HG02973 (cell line): ENCODE results near the gene DPP6.

Source experiments
- ATAC-seq: cut with Tn5 transposase; IDR thresholded peaks from one replicate; pipeline ENCODE4 v1.9.1; 2021; ENCODE audit warnings: moderate library complexity; ENCODE audit not compliant: unreplicated experiment

DPP6 gene

GRCh38 chr7:154330318-154330717 lies 278.1 kb downstream of the DPP6 start:
- ATAC-seq, result no peak

DNA sequence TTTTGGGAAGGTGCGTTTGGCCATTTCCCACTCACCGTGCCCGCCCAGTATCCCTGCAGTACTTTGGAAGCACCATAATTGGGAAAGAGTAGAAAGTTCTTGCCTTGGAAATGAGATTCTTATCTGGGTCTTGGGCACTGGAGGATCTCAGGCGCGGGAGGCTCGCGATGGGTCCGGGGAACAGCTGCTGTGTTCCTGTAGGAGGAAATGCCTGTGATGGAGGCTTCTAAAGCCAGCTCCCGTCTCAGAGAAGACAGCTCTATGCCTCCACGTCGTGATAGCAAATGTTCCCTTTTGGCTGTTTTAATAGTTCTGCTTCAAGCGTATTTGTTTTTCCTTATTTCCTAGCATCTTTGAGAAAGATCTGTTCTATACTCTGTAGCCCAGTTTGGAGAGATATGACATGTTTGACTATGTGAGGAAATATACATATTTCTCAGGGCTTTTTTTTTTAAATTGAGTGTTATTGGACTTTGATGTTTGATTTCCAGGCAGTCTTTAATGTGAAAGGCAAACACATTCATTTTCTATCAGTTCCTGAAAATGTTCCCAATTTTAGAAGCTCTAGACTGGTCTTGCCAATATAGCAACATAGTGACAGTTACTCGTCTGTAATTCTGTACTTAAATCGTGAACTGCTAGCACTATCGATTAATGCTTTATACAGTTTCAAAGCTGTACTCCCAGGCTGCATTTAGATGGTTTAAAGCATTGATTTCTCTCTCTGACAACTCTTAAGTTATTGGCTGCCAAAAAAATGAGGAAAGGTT lies 280.8 kb downstream of the DPP6 start:
- ATAC-seq, result no peak

GRCh38 chr7:154336295-154336694 lies 284.1 kb downstream of the DPP6 start:
- ATAC-seq, result no peak

DNA sequence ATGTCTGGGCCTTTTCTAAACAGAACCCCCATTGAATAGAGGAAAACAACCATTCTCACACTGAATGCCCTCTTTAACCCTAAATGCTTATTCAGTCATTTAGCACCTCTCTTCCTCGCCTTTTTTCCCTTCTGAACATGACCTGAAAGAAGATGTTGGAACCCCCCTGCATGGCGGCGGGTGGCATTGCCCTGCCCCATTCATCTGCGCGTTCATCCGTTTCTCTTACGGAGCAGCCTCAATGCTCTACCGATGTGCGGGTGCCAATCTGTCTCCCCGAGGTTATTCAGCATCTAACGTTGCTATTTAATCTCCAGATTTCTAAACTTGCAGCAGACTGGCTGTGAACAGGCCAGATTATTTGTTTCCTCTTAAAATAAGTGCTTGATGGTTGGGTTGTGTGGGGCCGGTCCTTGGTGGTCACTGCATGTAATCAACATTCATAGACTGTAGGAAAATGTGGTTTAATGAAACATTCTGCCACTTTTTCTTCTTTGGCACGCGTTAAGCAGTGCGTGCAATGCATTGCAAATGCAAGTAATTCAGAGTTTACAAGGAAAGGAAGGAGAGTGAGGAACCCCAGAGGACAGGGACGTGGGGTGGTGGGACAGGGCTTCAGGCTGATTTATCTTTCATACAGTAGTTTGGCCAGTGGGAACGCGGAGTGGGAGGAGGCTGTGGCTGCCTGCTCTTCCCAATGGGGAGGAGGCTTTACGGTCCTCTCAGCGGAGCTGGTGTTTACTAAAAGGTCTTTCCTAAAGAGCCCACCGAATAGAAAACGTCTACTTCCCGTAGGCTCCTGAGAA lies 286.7 kb downstream of the DPP6 start:
- ATAC-seq, result no peak

- no peak for ATAC-seq
Observed at GRCh38 chr7:154342971-154343633, 290.9 kb downstream of the DPP6 start.

GRCh38 chr7:154343778-154344412 lies 291.7 kb downstream of the DPP6 start:
- ATAC-seq, result no peak

GRCh38 chr7:154345093-154345492 lies 292.9 kb downstream of the DPP6 start:
- no peak for ATAC-seq

DNA sequence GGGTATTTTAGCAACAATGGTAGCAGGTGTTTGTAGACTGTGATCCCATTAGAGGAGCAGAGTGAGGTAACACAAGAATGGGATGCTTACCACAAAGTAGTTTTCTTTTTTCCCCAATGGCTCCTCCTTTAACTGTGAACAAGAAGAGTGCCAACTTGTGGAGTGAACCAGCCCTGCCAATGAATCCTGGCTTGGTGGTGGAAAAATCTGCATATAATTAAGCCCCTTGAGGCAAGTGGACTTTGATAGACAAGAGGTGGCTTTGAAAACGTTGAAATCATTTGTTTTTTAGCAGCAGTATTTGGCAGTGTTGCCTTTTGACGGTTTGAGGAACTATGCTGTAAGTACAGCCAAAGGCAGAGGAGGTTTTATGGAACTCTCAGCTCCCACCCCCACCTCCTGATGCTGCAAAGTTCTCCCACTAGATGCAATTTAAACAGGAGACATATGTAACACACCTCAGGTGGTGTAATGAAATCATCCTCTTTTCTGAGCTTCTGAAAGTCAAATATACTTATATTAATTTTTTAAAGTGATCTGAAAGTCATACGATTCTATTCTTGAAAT lies 295.6 kb downstream of the DPP6 start:
- ATAC-seq, result no peak

DNA sequence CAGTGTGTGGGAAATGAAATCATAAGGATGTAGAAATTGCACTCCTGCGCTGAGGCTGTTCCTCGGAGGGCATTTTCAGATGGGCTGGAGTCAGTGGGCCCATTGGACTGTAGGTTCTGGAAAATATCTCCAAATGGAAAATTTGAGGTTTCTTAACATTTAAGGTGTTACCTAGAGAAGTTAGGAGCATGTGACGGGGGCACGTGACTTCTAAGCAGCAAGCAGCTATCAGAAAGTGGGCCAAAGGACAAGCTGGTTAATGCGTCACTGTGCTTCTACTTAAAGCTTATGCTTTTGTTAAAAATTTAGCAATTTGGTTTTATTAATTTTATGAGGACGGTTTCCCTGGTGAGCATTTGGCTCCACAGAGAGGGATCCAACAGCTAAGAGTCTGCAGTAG lies 298.7 kb downstream of the DPP6 start:
- ATAC-seq, result no peak

DNA sequence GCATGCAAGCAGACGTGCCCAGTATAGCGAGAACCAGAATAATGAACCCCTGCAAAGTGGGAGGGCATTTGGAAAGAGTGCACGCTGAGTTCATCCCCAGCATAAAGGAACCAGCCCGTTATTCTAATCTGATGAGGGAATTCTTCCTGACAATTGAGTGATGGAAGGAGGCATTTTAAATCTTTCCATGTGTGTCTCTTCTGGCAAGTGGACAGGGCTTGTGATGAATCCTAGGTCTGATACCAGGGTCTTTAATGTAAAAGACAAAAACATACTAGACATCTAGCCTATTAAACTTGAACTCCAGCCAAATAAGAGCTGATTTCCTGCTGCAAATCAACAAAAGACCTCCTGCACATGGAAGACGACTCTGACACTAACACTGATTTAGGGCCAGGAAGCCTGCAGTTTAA lies 301.2 kb downstream of the DPP6 start:
- ATAC-seq, result no peak

DNA sequence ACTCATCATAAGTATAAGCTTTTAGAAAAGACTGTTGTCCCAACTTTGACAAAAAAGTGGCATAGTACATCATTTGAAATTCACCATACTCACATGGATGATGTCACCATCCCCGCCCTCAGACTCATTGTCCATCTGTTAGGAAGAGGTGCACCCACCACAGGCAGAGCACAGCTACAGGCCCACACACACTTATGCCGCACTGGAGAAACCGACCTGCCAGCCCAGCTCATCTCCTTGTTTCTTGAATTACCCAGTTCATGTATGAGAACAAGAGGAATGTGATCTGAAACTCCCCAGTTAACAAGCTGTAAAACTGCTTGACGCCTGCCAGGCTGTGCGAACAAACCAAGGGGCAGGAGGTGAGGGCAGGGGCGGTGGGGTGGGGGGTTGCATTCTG lies 312.0 kb downstream of the DPP6 start:
- no peak for ATAC-seq

- ATAC-seq, result no peak
Observed at GRCh38 chr7:154371424-154371823, 319.2 kb downstream of the DPP6 start.

- no peak for ATAC-seq
Observed at GRCh38 chr7:154372011-154372601, 319.9 kb downstream of the DPP6 start.

DNA sequence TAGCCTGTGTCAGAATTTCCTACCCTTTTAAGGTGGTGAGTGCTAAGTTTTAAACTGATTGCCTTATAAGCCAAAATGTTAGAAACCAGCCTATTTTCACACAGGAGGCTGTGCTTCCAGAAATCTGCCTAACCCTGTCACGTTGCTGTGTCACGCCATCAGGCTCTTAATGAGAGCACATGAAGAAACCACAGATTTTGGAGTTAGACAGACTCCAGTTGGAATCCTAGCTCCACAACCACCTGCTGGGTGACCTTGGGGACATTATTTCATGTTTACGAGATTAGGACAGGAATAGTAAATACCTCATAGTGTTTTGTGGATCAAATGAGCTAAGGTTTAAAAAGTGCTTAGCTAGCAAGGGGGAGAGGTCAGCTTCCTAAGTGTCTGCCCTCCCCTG lies 321.8 kb downstream of the DPP6 start:
- no peak for ATAC-seq

DNA sequence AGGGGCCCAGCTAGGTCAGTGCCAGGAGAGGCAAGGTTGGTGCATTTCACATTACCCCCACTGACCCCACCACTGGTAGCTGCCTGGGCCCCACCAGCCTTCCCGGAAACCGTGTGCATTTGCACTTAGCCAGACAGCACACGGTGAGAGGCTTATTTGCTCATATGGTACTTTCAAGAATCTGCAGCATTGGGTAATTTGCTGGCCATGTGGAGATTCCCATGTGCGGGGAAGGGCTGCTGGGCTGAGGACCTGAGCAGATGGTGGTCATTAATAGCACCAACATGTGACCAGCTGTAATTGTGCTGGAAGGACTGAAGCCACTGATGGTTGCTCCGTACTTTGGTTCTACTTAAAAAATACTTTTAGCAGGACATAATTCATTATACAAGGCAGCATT lies 323.8 kb downstream of the DPP6 start:
- no peak for ATAC-seq

DNA sequence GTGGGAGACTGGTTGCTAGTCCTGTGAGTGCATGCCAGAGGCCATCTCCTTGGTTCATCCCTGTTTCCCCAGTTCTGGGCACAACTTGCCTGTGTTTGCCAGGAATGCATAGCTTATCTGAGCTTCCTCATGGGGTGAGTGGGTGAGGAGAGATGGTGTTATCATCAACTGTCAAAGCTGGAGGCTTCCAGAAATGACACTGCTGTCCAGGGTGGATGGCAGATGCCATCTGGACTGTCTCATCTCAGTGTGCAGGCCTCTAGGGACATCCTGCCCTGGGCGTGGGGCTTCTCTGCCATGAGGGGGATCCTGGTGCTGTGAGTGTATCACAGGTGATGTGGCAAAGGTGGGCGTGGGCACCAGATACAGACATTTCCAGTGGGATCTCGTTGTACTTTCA lies 328.6 kb downstream of the DPP6 start:
- ATAC-seq, result no peak

DNA sequence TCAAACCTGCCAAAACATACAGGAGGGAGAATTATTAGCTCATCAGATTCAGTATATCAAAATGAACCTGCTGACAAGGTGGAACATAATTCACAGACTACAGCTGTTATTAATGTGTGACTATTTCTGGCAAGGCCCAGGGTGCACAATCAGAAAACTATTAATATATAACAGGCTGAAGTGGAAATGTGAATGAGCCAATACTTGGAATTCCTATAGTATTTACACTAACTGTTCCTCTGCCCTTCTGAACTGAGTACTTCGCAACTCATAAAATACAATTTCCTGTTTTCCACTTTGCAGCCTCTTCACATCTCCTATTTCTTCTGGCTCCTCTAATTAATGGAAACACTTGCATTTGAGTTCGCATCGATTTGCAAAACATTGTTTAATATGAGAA lies 330.8 kb downstream of the DPP6 start:
- ATAC-seq, result no peak

- ATAC-seq, result no peak
Observed at GRCh38 chr7:154385214-154385613, 333.0 kb downstream of the DPP6 start.

DNA sequence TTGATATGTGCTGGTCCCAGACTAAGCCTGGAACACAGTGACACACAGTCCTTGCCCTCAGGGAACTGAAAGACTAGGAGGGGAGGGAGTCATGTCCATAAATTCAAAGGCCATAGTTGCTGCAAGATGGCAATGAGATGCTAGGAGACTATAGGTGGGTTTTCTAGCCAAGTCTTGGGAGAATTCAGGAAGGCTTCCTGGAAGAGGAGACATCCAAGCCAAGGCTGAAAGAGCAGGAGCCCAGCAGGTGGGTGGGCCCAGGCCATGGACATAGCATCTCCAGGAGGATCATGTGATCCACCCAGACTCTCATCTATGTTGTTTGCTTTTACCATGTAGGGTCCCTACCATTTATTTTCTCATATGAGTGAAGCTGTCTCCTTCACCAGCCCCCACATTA lies 335.1 kb downstream of the DPP6 start:
- ATAC-seq, result no peak

DNA sequence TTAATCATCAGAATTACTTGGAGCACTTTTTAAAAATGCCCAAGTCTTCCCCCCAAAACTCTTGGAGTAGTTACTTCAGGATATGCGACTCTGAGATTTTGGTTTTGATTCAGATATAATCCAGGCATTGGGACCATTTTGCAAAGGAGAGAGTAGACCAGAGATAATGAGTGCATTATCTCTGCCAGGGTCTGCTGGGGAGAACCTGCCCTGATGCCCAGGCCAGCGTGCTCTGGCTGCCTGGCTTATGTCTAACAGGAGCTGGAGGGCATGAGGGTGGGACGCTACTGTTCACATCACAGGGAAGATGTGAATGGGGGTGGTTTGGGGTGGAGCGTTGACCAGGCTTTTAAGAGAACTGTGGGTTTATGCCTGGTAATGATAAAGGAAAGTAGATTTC lies 336.2 kb downstream of the DPP6 start:
- ATAC-seq, result no peak

GRCh38 chr7:154388999-154389398 lies 336.8 kb downstream of the DPP6 start:
- no peak for ATAC-seq
